GM12865 (cell line): ENCODE results near the gene FRAS1.

Experiments used
- DNase-seq: peaks from one replicate; pipeline ENCODE4 v3.0.0; 2010; ENCODE audit warnings: low read depth
- H3K4me3 ChIP-seq: 2 replicates; pipeline ENCODE4 v1.5.1; 2011; ENCODE audit warnings: mild to moderate bottlenecking, low read depth, low read length, control low read depth
- TF ChIP-seq, protein P1 (sequence below): IDR thresholded peaks from 2 replicates; pipeline ENCODE4 v1.5.1; 2011; ENCODE audit warnings: low read length, control low read depth, low read depth, inconsistent platforms; ENCODE audit not compliant: insufficient read depth; ENCODE audit errors: missing control alignments

Gene FRAS1

DNA sequence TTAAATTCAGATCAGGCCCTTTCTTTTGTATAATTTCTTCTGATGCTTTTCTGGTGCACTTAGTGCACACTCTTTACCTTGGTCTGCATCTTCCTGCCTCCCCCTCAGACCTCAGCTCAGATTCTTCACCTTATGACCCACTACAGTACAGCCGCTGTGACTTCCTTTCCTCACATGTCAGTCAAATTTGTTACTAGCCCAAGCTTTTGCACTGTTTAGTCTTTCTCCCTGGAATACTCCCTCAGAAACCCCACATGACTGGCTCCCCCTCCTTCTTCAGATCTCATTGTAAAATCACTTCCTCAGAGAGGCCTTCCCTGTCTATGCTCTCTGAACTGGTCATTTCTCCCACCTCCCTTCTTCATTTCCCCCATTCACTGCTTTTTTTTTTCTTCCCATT lies 132.9 kb downstream of the FRAS1 start:
- H3K4me3 ChIP-seq: no peak overlapping the region
- TF ChIP-seq, protein P1, sequence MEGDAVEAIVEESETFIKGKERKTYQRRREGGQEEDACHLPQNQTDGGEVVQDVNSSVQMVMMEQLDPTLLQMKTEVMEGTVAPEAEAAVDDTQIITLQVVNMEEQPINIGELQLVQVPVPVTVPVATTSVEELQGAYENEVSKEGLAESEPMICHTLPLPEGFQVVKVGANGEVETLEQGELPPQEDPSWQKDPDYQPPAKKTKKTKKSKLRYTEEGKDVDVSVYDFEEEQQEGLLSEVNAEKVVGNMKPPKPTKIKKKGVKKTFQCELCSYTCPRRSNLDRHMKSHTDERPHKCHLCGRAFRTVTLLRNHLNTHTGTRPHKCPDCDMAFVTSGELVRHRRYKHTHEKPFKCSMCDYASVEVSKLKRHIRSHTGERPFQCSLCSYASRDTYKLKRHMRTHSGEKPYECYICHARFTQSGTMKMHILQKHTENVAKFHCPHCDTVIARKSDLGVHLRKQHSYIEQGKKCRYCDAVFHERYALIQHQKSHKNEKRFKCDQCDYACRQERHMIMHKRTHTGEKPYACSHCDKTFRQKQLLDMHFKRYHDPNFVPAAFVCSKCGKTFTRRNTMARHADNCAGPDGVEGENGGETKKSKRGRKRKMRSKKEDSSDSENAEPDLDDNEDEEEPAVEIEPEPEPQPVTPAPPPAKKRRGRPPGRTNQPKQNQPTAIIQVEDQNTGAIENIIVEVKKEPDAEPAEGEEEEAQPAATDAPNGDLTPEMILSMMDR: no peak
- DNase-seq: no peak

DNA sequence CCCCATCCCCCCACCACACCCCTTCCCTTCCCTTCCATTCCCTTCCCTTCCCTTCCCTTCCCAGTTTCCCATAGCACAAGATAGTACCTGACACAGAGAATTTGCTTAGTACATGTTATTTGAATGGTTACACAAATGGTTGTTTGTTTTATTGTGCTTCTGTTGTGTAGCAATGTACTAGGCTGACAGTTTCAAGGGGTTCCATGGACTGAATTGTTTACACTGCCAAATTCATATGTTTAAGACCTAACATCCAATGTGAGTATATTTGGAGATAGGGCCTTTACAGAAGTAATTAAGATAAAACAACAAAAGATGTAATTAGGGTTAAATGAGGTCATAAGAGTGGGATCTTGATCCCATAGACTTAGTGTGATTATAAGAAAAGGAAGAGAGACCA lies 133.5 kb downstream of the FRAS1 start:
- no peak overlapping the region for H3K4me3 ChIP-seq
- TF ChIP-seq, protein P1: no peak
- no peak for DNase-seq

DNA sequence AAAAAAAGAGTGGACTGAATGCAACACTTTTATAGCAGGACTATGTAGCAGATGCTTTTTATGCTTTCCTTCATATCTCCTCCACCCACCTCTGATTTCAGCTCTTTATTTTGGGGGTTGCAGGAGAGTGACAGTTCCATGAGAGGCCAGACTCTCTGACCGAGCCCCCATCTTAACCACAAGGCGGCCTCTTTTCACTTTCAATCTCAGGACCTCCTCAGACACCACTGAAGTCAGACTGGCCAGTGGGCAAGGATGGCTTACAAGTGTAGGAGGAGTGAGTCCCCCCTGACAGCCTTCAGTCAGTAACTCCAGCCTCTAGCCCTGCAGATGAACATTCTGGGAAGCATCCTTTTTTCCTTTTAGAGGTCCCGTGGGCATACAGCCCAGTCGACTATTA lies 140.8 kb downstream of the FRAS1 start:
- DNase-seq: no peak
- TF ChIP-seq, protein P1: no peak
- no peak overlapping the region for H3K4me3 ChIP-seq

DNA sequence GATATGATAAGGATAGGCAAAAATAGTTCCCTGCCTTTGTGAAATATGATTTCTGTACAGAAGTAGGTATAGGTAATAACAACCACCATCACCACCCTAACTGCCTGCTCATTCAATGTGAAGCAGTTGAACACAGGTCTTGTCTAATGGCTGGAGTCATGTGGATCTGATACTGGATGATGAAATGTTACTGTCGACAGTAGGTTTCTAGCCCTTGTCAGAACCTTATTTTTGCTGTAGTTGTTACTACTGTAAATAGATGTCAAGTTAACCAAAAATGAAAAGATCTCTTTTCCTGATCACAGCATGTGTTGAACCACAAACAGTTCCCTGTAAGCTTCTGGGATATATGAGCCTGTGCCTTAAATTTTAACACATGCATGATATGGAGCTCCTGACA lies 142.9 kb downstream of the FRAS1 start:
- H3K4me3 ChIP-seq: no peak overlapping the region
- DNase-seq: no peak
- TF ChIP-seq, protein P1: no peak

DNA sequence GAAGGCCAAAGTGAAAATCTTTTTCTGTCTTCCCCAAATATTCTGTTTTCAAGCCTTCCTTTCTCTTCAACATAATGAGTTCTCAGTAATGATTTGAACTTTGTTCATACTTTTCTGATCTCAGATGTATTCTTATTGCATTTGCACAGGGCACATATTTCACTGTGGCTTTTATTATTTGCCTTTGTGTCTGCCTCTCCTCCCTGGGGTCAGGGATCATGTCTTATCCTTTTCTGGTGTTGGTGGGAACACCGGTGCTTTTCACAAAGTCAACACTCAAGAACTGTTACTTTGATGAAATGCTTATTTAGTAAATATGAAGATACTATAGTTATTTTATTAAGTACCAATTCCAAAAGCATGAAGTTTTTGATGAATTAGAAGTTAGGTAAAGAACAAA lies 143.8 kb downstream of the FRAS1 start:
- TF ChIP-seq, protein P1: no peak

DNA sequence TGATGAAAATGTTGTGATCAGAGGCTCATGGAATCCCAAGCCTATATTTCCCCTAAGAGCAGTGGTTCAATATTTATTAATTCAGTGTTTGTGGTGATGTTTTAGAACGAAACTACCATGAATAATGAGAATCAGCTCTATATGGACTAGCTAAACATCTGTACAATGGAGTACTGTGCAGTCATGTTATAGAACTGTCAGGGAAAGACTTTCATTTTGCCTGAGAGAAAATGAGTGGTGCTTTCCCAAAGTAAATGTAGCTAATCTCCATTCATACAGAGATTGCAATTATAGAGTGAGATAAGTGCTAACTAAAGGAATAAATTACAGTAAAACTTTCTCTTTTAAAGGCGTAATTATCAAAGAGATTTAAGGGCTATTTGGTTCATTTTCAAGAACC lies 147.1 kb downstream of the FRAS1 start:
- TF ChIP-seq, protein P1: no peak
- H3K4me3 ChIP-seq: no peak overlapping the region
- no peak for DNase-seq

More for the DNA sequence above, 143.8 kb downstream of the FRAS1 start:
- DNase-seq: no peak
- no peak overlapping the region for H3K4me3 ChIP-seq

DNA sequence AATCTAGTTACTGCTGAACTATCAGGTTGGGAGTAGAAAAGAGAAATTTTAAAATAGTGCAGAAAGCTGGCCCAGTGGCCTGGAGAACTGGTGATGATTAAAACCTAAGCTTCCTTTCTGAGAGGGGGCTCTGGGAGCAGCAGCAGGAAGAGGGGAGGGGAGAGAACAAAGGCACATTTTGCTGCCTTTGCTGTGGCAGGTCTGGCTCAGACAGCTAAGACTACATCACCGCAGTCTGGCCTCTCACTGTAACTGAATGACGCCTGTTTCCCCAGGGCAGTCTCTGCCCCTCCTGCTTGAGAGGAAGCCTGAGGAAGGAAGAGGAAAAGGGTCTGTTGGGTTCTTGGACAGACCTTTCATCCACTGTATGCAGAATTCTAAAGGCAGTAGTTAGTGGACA lies 148.5 kb downstream of the FRAS1 start:
- no peak overlapping the region for H3K4me3 ChIP-seq
- no peak for DNase-seq
- TF ChIP-seq, protein P1: no peak
